Endothelial cell of umbilical vein (primary cell): ENCODE measurements around the gene DLGAP4. TPM values are rescaled to one million over a fixed set of nuclear protein-coding genes. Genes with fewer than 3 reads are reported as not detected.

ENCODE experiments used
- BruUV-seq: library from RNA; stranded (reverse); fragments of 400-500 nt; replicated peaks from 2 replicates; lab custom pipeline; 2021; lab: Mats Ljungman, UMichigan
- CTCF ChIA-PET: fragments of 300-600, 350-600 bp; sonication (Branson Sonifier 250); formaldehyde crosslinking; loops from one replicate; lab custom pipeline; 2021; ENCODE audit warnings: antibody characterized with exemption, inconsistent platforms; lab: Charles Lee
- POLR2A ChIA-PET: fragments of 300-600, 350-600 bp; sonication (Branson Sonifier 250); formaldehyde crosslinking; loops from one replicate; lab custom pipeline; 2021; ENCODE audit warnings: antibody characterized with exemption, inconsistent platforms; lab: Charles Lee
- DNase-seq: peaks from one replicate; pipeline ENCODE4 v3.0.0-alpha.2; 2011; ENCODE audit warnings: low read depth, low spot score
- FAIRE-seq: peaks from 2 replicates; lab custom pipeline; 2011; peaks lifted over from hg19 to GRCh38; lab: Jason Lieb, UNC
- H2AFZ ChIP-seq: 2 replicates; pipeline ENCODE4 v1.6.0; 2012; ENCODE audit warnings: low read depth, low read length, control low read depth, inconsistent platforms
- H3K27ac ChIP-seq: 2 replicates; pipeline ENCODE4 v1.5.1; 2011; ENCODE audit warnings: low read depth, mild to moderate bottlenecking, control low read depth, low read length, moderate library complexity; ENCODE audit not compliant: insufficient read depth
- H3K27me3 ChIP-seq, 2 experiments: 2 replicates each; pipeline versions ENCODE4 v1.6.0 to v1.6.1; 2011; ENCODE audit warnings: low read length in 2 of 2, mixed read lengths in 1 of 2; ENCODE audit not compliant: control insufficient read depth in 2 of 2, insufficient read depth in 2 of 2
- H3K36me3 ChIP-seq, 2 experiments: 2 replicates in 1 of 2; 3 replicates in 1 of 2; pipeline ENCODE4 v1.5.1; 2011; ENCODE audit warnings: low read length in 2 of 2, mild to moderate bottlenecking in 1 of 2, moderate library complexity in 1 of 2; ENCODE audit not compliant: control insufficient read depth in 2 of 2, insufficient read depth in 2 of 2; ENCODE audit errors: extremely low read depth in 1 of 2
- H3K4me1 ChIP-seq: 3 replicates; pipeline ENCODE4 v1.5.1; 2011; ENCODE audit warnings: mild to moderate bottlenecking, low read length; ENCODE audit not compliant: control insufficient read depth, insufficient read depth; ENCODE audit errors: extremely low read depth
- H3K4me2 ChIP-seq: 2 replicates; pipeline ENCODE4 v1.6.1; 2011; ENCODE audit warnings: low read length, control low read depth, mixed read lengths; ENCODE audit not compliant: insufficient read depth
- H3K4me3 ChIP-seq, 3 experiments: fragments of 200-600 bp in 1 of 3; sonication (generic), shearing (Covaris generic) in 1 of 3; replicated peaks in 1 of 3; 2 replicates each; pipeline ENCODE4 v1.5.1; 2011 to 2016; ENCODE audit warnings: control low read depth in 3 of 3, low read length in 3 of 3, mild to moderate bottlenecking in 2 of 3, inconsistent platforms in 1 of 3, low read depth in 1 of 3, moderate library complexity in 1 of 3; ENCODE audit not compliant: insufficient read depth in 1 of 3
- H3K79me2 ChIP-seq: 2 replicates; pipeline ENCODE4 v1.6.0; 2012; ENCODE audit warnings: low read length, inconsistent platforms; ENCODE audit not compliant: control insufficient read depth, insufficient read depth
- H3K9ac ChIP-seq: replicated peaks from 2 replicates; pipeline ENCODE3; 2011; ENCODE audit warnings: low read length, control low read depth; ENCODE audit not compliant: insufficient read depth; ENCODE audit errors: extremely low read depth
- H3K9me1 ChIP-seq: replicated peaks from 3 replicates; pipeline ENCODE4 v1.6.0; 2011; ENCODE audit warnings: mild to moderate bottlenecking, low read length; ENCODE audit not compliant: control insufficient read depth, insufficient read depth; ENCODE audit errors: extremely low read depth
- H3K9me3 ChIP-seq: replicated peaks from 2 replicates; pipeline ENCODE4 v1.5.1; 2012; ENCODE audit warnings: low read length, inconsistent platforms; ENCODE audit not compliant: control insufficient read depth, insufficient read depth
- H4K20me1 ChIP-seq: replicated peaks from 2 replicates; pipeline ENCODE3; 2011; ENCODE audit warnings: mild to moderate bottlenecking, low read length; ENCODE audit not compliant: control insufficient read depth, insufficient read depth; ENCODE audit errors: extremely low read depth
- CTCF ChIP-seq, 2 donors: IDR thresholded peaks; 1 replicate in 1 of 2; 2 replicates in 1 of 2; pipeline ENCODE4 v1.5.1; 2011; ENCODE audit warnings: low read length in 2 of 2, mild to moderate bottlenecking in 2 of 2, moderate library complexity in 2 of 2, control low read depth in 1 of 2, inconsistent platforms in 1 of 2, low read depth in 1 of 2; ENCODE audit not compliant: insufficient read depth in 1 of 2; ENCODE audit errors: extremely low read depth in 1 of 2
- EZH2 ChIP-seq: IDR thresholded peaks from 2 replicates; pipeline ENCODE4 v1.6.1; 2012; ENCODE audit warnings: borderline replicate concordance, low read depth, mild to moderate bottlenecking, moderate library complexity, low read length, inconsistent platforms; ENCODE audit not compliant: severe bottlenecking
- FOS ChIP-seq: IDR thresholded peaks from 2 replicates; pipeline ENCODE4 v1.6.1; 2011; ENCODE audit warnings: mild to moderate bottlenecking, low read length, moderate library complexity, borderline replicate concordance; ENCODE audit not compliant: insufficient read depth
- GATA2 ChIP-seq: IDR thresholded peaks from 2 replicates; pipeline ENCODE4 v1.7.0; 2011; ENCODE audit warnings: low read depth, mild to moderate bottlenecking, moderate library complexity, mixed read lengths, low read length; ENCODE audit not compliant: insufficient read length, insufficient read depth
- JUN ChIP-seq: IDR thresholded peaks from 2 replicates; pipeline ENCODE4 v1.6.1; 2011; ENCODE audit warnings: borderline replicate concordance, low read depth; ENCODE audit not compliant: insufficient read length, insufficient read depth
- MAX ChIP-seq: IDR thresholded peaks from 2 replicates; pipeline ENCODE4 v1.6.1; 2011; ENCODE audit not compliant: insufficient read depth, insufficient read length
- MYC ChIP-seq: IDR thresholded peaks from one replicate; pipeline ENCODE4 v1.6.1; 2011; ENCODE audit warnings: mild to moderate bottlenecking, low read depth, low read length
- POLR2A ChIP-seq: IDR thresholded peaks from 2 replicates; pipeline ENCODE4 v1.6.1; 2012; ENCODE audit warnings: low read depth, mild to moderate bottlenecking, control low read depth, low read length
- POLR2AphosphoS5 ChIP-seq: IDR thresholded peaks from 2 replicates; pipeline ENCODE4 v1.6.1; 2012; ENCODE audit warnings: low read depth, mild to moderate bottlenecking, control low read depth, low read length, moderate library complexity; ENCODE audit not compliant: insufficient read depth
- dilution Hi-C: fragments of 300-500 bp; cut with MboI; formaldehyde crosslinking; loops from one replicate; pipeline ENCODE4 v1.15.0; 2019; ENCODE audit warnings: low sequenced_read_pairs; ENCODE audit not compliant: extremely low pct_ligation_motif_present
- intact Hi-C: fragments of 100-400 bp; cut with micrococcal nuclease; formaldehyde crosslinking; loops from one replicate; pipeline ENCODE4 v1.10.0; 2022
- polyA plus RNA-seq, 4 experiments: library from polyadenylated mRNA; depleted of rRNA in 3 of 4; stranded (reverse) in 3 of 4; unstranded in 1 of 4; fragments of >200 nt; gene quantifications; 2 replicates each; pipeline versions ENCODE4 v1.2.1 to v1.2.3, GENCODE V29; 2011 to 2012; ENCODE audit warnings: missing spikeins in 1 of 4
- total RNA-seq: library from RNA; stranded (reverse); gene quantifications from 2 replicates; pipeline ENCODE4 v1.2.3, GENCODE V29; 2021

The DLGAP4 gene
- total and polyA plus RNA-seq, 2 donors (not counting 3 experiments of a cell fraction or from before 2014, with no cell fraction given): 57.5 to 125 TPM

GRCh38 chr20:36341331-36342020 lies 35.3 kb downstream of the DLGAP4 start:
- Histone ChIP-seq H3K9me3 (no peaks in the 10 kb centered on the region), H3K36me3 (no peaks in the 10 kb centered on the region), H3K4me1 (no peaks in the 10 kb centered on the region), H2AFZ (no peak overlapping the region), H3K9ac (no peak overlapping the region), H3K79me2 (no peaks in the 10 kb centered on the region), H3K27me3 (no peaks in the 10 kb centered on the region), H3K4me3 (no peak overlapping the region), H3K4me2 (no peak overlapping the region), H4K20me1 (no peaks in the 10 kb centered on the region), H3K9me1 (no peaks in the 10 kb centered on the region), H3K27ac (no peak overlapping the region)
- DNase-seq (no peak), FAIRE-seq (no peak)
- ChIA-PET CTCF (no interaction called here), POLR2A (no interaction called here)
- no peak for TF ChIP-seq JUN
- no peak for TF ChIP-seq POLR2AphosphoS5
- TF ChIP-seq FOS: no peak
- no peak for TF ChIP-seq MAX
- no peak for TF ChIP-seq EZH2
- no peak for TF ChIP-seq CTCF (IDR thresholded peaks at IDR 0.05; ENCODE audit: extremely low read depth in 1 of 2, insufficient read depth in 1 of 2, low read depth in 1 of 2, low read length in 2 of 2)
- TF ChIP-seq MYC: no peak
- no peak for TF ChIP-seq GATA2
- no peak for TF ChIP-seq POLR2A
- intact Hi-C loops (no loop called here), dilution Hi-C loops (no loop called here)
- no TSS peak for BruUV-seq
